GM21737 (cell line): ENCODE results near the gene RSPH9.
A peak's percentile ranks its signal among the peaks of the same experiment; 100 is the strongest.

ENCODE experiments used
- ATAC-seq: cut with Tn5 transposase; IDR thresholded peaks from one replicate; pipeline ENCODE4 v1.9.1; 2021; ENCODE audit warnings: mild to moderate bottlenecking, moderate library complexity; ENCODE audit not compliant: unreplicated experiment

Gene RSPH9

GRCh38 chr6:43667245-43668150 is 22.7 kb downstream of the RSPH9 start:
- ATAC-seq, result no peak

GRCh38 chr6:43668151-43669028 is 23.6 kb downstream of the RSPH9 start:
- ATAC-seq, result peak; percentile 44

- no peak for ATAC-seq
Measured at GRCh38 chr6:43669050-43669921, 24.4 kb downstream of the RSPH9 start.

- ATAC-seq, result no peak
Measured at GRCh38 chr6:43669922-43670622, 25.2 kb downstream of the RSPH9 start.

GRCh38 chr6:43670623-43670986 is 25.8 kb downstream of the RSPH9 start:
- no peak for ATAC-seq

GRCh38 chr6:43671011-43671800 is 26.4 kb downstream of the RSPH9 start:
- ATAC-seq, result no peak

GRCh38 chr6:43671801-43672690 is 27.2 kb downstream of the RSPH9 start:
- no peak for ATAC-seq

- no peak for ATAC-seq
Measured at GRCh38 chr6:43673444-43674084, 28.7 kb downstream of the RSPH9 start.

GRCh38 chr6:43674291-43674690 is 29.5 kb downstream of the RSPH9 start:
- no peak for ATAC-seq

- no peak for ATAC-seq
Measured at GRCh38 chr6:43674921-43675320, 30.1 kb downstream of the RSPH9 start.

GRCh38 chr6:43676962-43677606 is 32.2 kb downstream of the RSPH9 start:
- no peak for ATAC-seq

GRCh38 chr6:43677759-43678158 is 32.9 kb downstream of the RSPH9 start:
- ATAC-seq, result no peak

- ATAC-seq, result no peak
Measured at GRCh38 chr6:43678341-43678740, 33.5 kb downstream of the RSPH9 start.

- ATAC-seq, result no peak
Measured at GRCh38 chr6:43679057-43679456, 34.2 kb downstream of the RSPH9 start.

GRCh38 chr6:43680308-43681200 is 35.7 kb downstream of the RSPH9 start:
- ATAC-seq, result no peak

GRCh38 chr6:43681303-43681702 is 36.5 kb downstream of the RSPH9 start:
- no peak for ATAC-seq
